GM19324 (cell line): ENCODE data around the gene EED.
"Not testable (repeated sequence)": the region's sequence is repeated elsewhere in the genome, so short reads cannot be mapped to it uniquely, and the experiment has no call there.

ENCODE experiments used
- ATAC-seq: cut with Tn5 transposase; IDR thresholded peaks from one replicate; pipeline ENCODE4 v1.9.1; 2021; ENCODE audit warnings: mild to moderate bottlenecking, moderate library complexity; ENCODE audit not compliant: unreplicated experiment, low FRiP score

EED gene

GRCh38 chr11:86288776-86289507 is 44.4 kb downstream of the EED start:
- no peak for ATAC-seq

GRCh38 chr11:86289508-86290280 is 45.1 kb downstream of the EED start:
- not testable (repeated sequence) for ATAC-seq

- ATAC-seq: peak; percentile 27
These were observed 47.1 kb downstream of the EED start for GRCh38 chr11:86291466-86292262.

GRCh38 chr11:86292912-86293616 is 48.5 kb downstream of the EED start:
- peak; percentile 35 for ATAC-seq

GRCh38 chr11:86294026-86294425 is 49.5 kb downstream of the EED start:
- no peak for ATAC-seq

GRCh38 chr11:86301742-86302091 is 57.2 kb downstream of the EED start:
- ATAC-seq: peak; percentile 20

- peak; percentile 99 for ATAC-seq
These were observed 57.7 kb downstream of the EED start, which contains the start of gene HIKESHI for GRCh38 chr11:86302092-86302793. Gene HIKESHI (plus strand): TSS chr11:86302240. CDS start chr11:86302449, 209 bp downstream.

- ATAC-seq: no peak
These were observed 58.7 kb downstream of the EED start for GRCh38 chr11:86303257-86303656.

GRCh38 chr11:86308710-86309109 is 64.2 kb downstream of the EED start:
- not testable (repeated sequence) for ATAC-seq

- ATAC-seq: no peak
These were observed 69.2 kb downstream of the EED start for GRCh38 chr11:86313793-86314192.

- no peak for ATAC-seq
These were observed 70.1 kb downstream of the EED start for GRCh38 chr11:86314636-86315035.
